Rectal smooth muscle tissue (tissue), 1 donor: Measurements from ENCODE around the gene TSPAN32.
A peak's percentile ranks its signal among the peaks of the same experiment; 100 is the strongest.

Source experiments
- H3K27ac ChIP-seq: one replicate; pipeline ENCODE4 v1.7.0; 2013; ENCODE audit warnings: low read depth, low read length, inconsistent platforms
- H3K27me3 ChIP-seq: one replicate; pipeline ENCODE4 v1.7.0; 2013; ENCODE audit warnings: low read length; ENCODE audit not compliant: control insufficient read depth, insufficient read depth
- H3K36me3 ChIP-seq: one replicate; pipeline ENCODE4 v1.7.0; 2013; ENCODE audit warnings: low read length; ENCODE audit not compliant: control insufficient read depth, insufficient read depth
- H3K4me1 ChIP-seq: one replicate; pipeline ENCODE4 v1.7.0; 2013; ENCODE audit warnings: low read length; ENCODE audit not compliant: control insufficient read depth, insufficient read depth
- H3K4me3 ChIP-seq: one replicate; pipeline ENCODE4 v1.7.0; 2013; ENCODE audit warnings: low read length
- H3K9ac ChIP-seq: one replicate; pipeline ENCODE4 v1.7.0; 2013; ENCODE audit warnings: low read length

The TSPAN32 gene

GRCh38 chr11:2305788-2306451 lies 4.1 kb downstream of the TSPAN32 start:
- H3K27ac ChIP-seq: peak overlapping the region; percentile 71
- H3K4me1 ChIP-seq: peaks cover 32% of the 10 kb centered on the region
- H3K36me3 ChIP-seq: no peaks in the 10 kb centered on the region
- no peak overlapping the region for H3K9ac ChIP-seq
- H3K27me3 ChIP-seq: no peaks in the 10 kb centered on the region
- H3K4me3 ChIP-seq: peak overlapping the region; percentile 18

- Histone ChIP-seq H3K27me3 (no peaks in the 10 kb centered on the region), H3K4me1 (peaks cover 32% of the 10 kb centered on the region), H3K27ac (peak overlapping the region; percentile 71), H3K36me3 (no peaks in the 10 kb centered on the region), H3K4me3 (no peak overlapping the region), H3K9ac (no peak overlapping the region)
These were observed 4.6 kb downstream of the TSPAN32 start for GRCh38 chr11:2306452-2306823.

- Histone ChIP-seq H3K4me3 (no peak overlapping the region), H3K27me3 (no peaks in the 10 kb centered on the region), H3K9ac (no peak overlapping the region), H3K27ac (peak overlapping the region; percentile 71), H3K4me1 (peaks cover 33% of the 10 kb centered on the region), H3K36me3 (no peaks in the 10 kb centered on the region)
These were observed 5.2 kb downstream of the TSPAN32 start for GRCh38 chr11:2306877-2307500.

GRCh38 chr11:2307501-2308331 lies 5.9 kb downstream of the TSPAN32 start:
- Histone ChIP-seq H3K4me3 (no peak overlapping the region), H3K36me3 (no peaks in the 10 kb centered on the region), H3K27me3 (no peaks in the 10 kb centered on the region), H3K27ac (peak overlapping the region; percentile 71), H3K4me1 (peaks cover 40% of the 10 kb centered on the region), H3K9ac (no peak overlapping the region)

GRCh38 chr11:2308713-2309112 lies 6.9 kb downstream of the TSPAN32 start:
- no peaks in the 10 kb centered on the region for H3K27me3 ChIP-seq
- peaks cover 35% of the 10 kb centered on the region for H3K4me1 ChIP-seq
- no peak overlapping the region for H3K27ac ChIP-seq

GRCh38 chr11:2309251-2310072 lies 7.6 kb downstream of the TSPAN32 start:
- no peak overlapping the region for H3K9ac ChIP-seq
- no peaks in the 10 kb centered on the region for H3K27me3 ChIP-seq
- no peak overlapping the region for H3K4me3 ChIP-seq
- peaks cover 43% of the 10 kb centered on the region for H3K4me1 ChIP-seq
- no peaks in the 10 kb centered on the region for H3K36me3 ChIP-seq
- no peak overlapping the region for H3K27ac ChIP-seq

More at GRCh38 chr11:2308713-2309112, 6.9 kb downstream of the TSPAN32 start:
- Histone ChIP-seq H3K36me3 (no peaks in the 10 kb centered on the region), H3K4me3 (no peak overlapping the region), H3K9ac (no peak overlapping the region)

- Histone ChIP-seq H3K36me3 (no peaks in the 10 kb centered on the region), H3K27me3 (no peaks in the 10 kb centered on the region), H3K9ac (no peak overlapping the region), H3K27ac (no peak overlapping the region), H3K4me1 (peaks cover 42% of the 10 kb centered on the region), H3K4me3 (no peak overlapping the region)
These were observed 8.4 kb downstream of the TSPAN32 start for GRCh38 chr11:2310073-2310785.

- Histone ChIP-seq H3K27ac (no peak overlapping the region), H3K9ac (no peak overlapping the region), H3K4me3 (no peak overlapping the region), H3K27me3 (no peaks in the 10 kb centered on the region), H3K4me1 (peaks cover 35% of the 10 kb centered on the region), H3K36me3 (no peaks in the 10 kb centered on the region)
These were observed 9.1 kb downstream of the TSPAN32 start for GRCh38 chr11:2310786-2311352.

- no peak overlapping the region for H3K4me3 ChIP-seq
- H3K27ac ChIP-seq: peak overlapping the region; percentile 44
- no peaks in the 10 kb centered on the region for H3K36me3 ChIP-seq
- H3K4me1 ChIP-seq: peaks cover 30% of the 10 kb centered on the region
- no peaks in the 10 kb centered on the region for H3K27me3 ChIP-seq
- H3K9ac ChIP-seq: no peak overlapping the region
These were observed 9.7 kb downstream of the TSPAN32 start for GRCh38 chr11:2311353-2312133.

GRCh38 chr11:2312232-2313042 lies 10.6 kb downstream of the TSPAN32 start:
- Histone ChIP-seq H3K36me3 (no peaks in the 10 kb centered on the region), H3K27ac (peak overlapping the region; percentile 44), H3K9ac (no peak overlapping the region), H3K27me3 (no peaks in the 10 kb centered on the region), H3K4me3 (no peak overlapping the region), H3K4me1 (peaks cover 24% of the 10 kb centered on the region)
